Keratinocyte (primary cell): ENCODE measurements around the gene CRB2. TPM values are rescaled to one million over a fixed set of nuclear protein-coding genes. Genes with fewer than 3 reads are reported as not detected.

Experiments
- DNase-seq: peaks from one replicate; pipeline ENCODE4 v3.0.0-alpha.2; 2011; ENCODE audit warnings: low read depth, missing footprints, low spot score
- FAIRE-seq: peaks from 2 replicates; lab custom pipeline; 2011; peaks lifted over from hg19 to GRCh38; lab: Jason Lieb, UNC
- H2AFZ ChIP-seq: 2 replicates; pipeline ENCODE4 v1.6.0; 2012; ENCODE audit warnings: low read length, control low read depth, inconsistent platforms; ENCODE audit not compliant: control insufficient read depth
- H3K27ac ChIP-seq: 2 replicates; pipeline ENCODE4 v1.5.1; 2011; ENCODE audit warnings: low read length; ENCODE audit not compliant: control insufficient read depth, insufficient read depth
- H3K27me3 ChIP-seq: 3 replicates; pipeline ENCODE4 v1.6.0; 2011; ENCODE audit warnings: low read length; ENCODE audit not compliant: control insufficient read depth, insufficient read depth; ENCODE audit errors: extremely low read depth
- H3K36me3 ChIP-seq, 2 experiments: 2 replicates in 1 of 2; 3 replicates in 1 of 2; pipeline ENCODE4 v1.5.1; 2011; ENCODE audit warnings: low read length in 2 of 2, mild to moderate bottlenecking in 1 of 2; ENCODE audit not compliant: control insufficient read depth in 2 of 2, insufficient read depth in 2 of 2; ENCODE audit errors: extremely low read depth in 1 of 2
- H3K4me1 ChIP-seq: 3 replicates; pipeline ENCODE4 v1.5.1; 2011; ENCODE audit warnings: low read length; ENCODE audit not compliant: control insufficient read depth, insufficient read depth; ENCODE audit errors: extremely low read depth
- H3K4me2 ChIP-seq: 3 replicates; pipeline ENCODE4 v1.6.0; 2011; ENCODE audit warnings: low read depth, low read length; ENCODE audit not compliant: control insufficient read depth, insufficient read depth; ENCODE audit errors: extremely low read depth
- H3K4me3 ChIP-seq, 3 experiments: fragments of 200-600 bp in 1 of 3; sonication (generic) in 1 of 3; 2 replicates in 2 of 3; 3 replicates in 1 of 3; pipeline ENCODE4 v1.5.1; 2011 to 2016; ENCODE audit warnings: low read length in 3 of 3, mild to moderate bottlenecking in 3 of 3, control low read depth in 2 of 3, inconsistent platforms in 1 of 3, low read depth in 1 of 3, mixed read lengths in 1 of 3, mixed run types in 1 of 3, moderate library complexity in 1 of 3; ENCODE audit not compliant: control insufficient read depth in 2 of 3, insufficient read depth in 2 of 3; ENCODE audit errors: extremely low read depth in 1 of 3
- H3K79me2 ChIP-seq: 2 replicates; pipeline ENCODE4 v1.6.0; 2012; ENCODE audit warnings: low read length; ENCODE audit not compliant: control insufficient read depth, insufficient read depth
- H3K9ac ChIP-seq: 3 replicates; pipeline ENCODE4 v1.6.0; 2011; ENCODE audit warnings: low read length; ENCODE audit not compliant: control insufficient read depth, insufficient read depth; ENCODE audit errors: extremely low read depth
- H3K9me1 ChIP-seq: 3 replicates; pipeline ENCODE4 v1.6.0; 2011; ENCODE audit warnings: low read length; ENCODE audit not compliant: control insufficient read depth, insufficient read depth; ENCODE audit errors: extremely low read depth
- H3K9me3 ChIP-seq: 2 replicates; pipeline ENCODE4 v1.5.1; 2012; ENCODE audit warnings: low read depth, low read length; ENCODE audit not compliant: control insufficient read depth
- H4K20me1 ChIP-seq: 3 replicates; pipeline ENCODE4 v1.6.0; 2011; ENCODE audit warnings: low read length; ENCODE audit not compliant: control insufficient read depth, insufficient read depth; ENCODE audit errors: extremely low read depth
- EZH2 ChIP-seq: IDR thresholded peaks from one replicate; pipeline ENCODE4 v1.6.1; 2012; ENCODE audit warnings: inconsistent platforms, mild to moderate bottlenecking, low read length, moderate library complexity
- dilution Hi-C: fragments of 300-500 bp; cut with MboI; formaldehyde crosslinking; loops from one replicate; pipeline ENCODE4 v1.7.0; 2020; ENCODE audit warnings: low sequenced_read_pairs; ENCODE audit not compliant: extremely low pct_ligation_motif_present
- polyA plus RNA-seq, 5 experiments: library from polyadenylated mRNA; depleted of rRNA in 3 of 5; stranded (reverse) in 3 of 5; stranded (forward) in 1 of 5; unstranded in 1 of 5; fragments of >200 nt; gene quantifications; 1 replicate in 1 of 5; 2 replicates in 3 of 5; 3 replicates in 1 of 5; pipeline versions ENCODE4 v1.2.1 to v1.2.3, GENCODE V29; 2011 to 2012; ENCODE audit warnings: missing spikeins in 2 of 5, low read depth in 1 of 5, low replicate concordance in 1 of 5
- TF ChIP-seq, protein P1 (sequence below), 3 experiments: IDR thresholded peaks in 1 of 3; conservative IDR thresholded peaks in 1 of 3; optimal IDR thresholded peaks in 1 of 3; 2 replicates in 2 of 3; 3 replicates in 1 of 3; pipeline versions ENCODE3 to v1.5.1; 2011; ENCODE audit warnings: low read length in 3 of 3, mild to moderate bottlenecking in 3 of 3, moderate library complexity in 2 of 3, control low read depth in 1 of 3, inconsistent platforms in 1 of 3; ENCODE audit not compliant: insufficient read depth in 2 of 3; ENCODE audit errors: extremely low read depth in 1 of 3

Gene CRB2
- polyA plus RNA-seq, 1 donor (not counting 4 experiments of a cell fraction or from before 2014, with no cell fraction given), result not detected

DNA sequence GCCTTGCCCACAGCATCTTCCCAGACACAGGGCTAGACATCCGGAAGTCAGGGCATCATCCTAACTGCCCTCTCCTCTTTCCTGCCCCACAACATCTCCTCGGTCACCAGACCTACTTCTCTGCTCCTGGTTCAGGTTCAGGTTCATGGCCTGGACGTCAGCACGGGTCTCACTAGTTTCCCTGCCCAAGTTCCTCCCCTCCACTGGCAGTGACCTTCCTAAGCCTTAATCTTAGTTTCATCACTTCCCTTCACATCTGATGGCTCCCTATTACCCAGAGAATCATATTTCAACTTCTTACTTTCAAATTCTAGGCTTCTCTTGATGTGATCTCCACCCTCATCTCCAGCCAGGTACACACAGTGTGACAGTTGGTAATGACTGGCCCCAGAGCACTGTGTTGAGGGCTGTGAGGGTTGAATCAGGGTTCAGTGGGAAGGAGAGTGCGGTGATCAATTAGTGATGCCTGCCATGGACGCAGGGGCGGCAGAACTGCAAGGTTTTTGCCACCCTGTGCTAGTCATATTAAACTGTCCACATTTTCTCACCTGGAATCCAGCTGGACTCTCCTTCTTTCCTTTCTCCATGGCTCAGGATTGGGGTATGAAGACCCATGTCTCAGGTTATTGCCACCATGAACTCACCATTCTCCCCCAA is 34.3 kb upstream of the CRB2 start:
- Histone ChIP-seq H3K9ac (no peak overlapping the region), H3K79me2 (no peaks in the 10 kb centered on the region), H3K9me3 (no peaks in the 10 kb centered on the region), H3K36me3 (no peaks in the 10 kb centered on the region), H3K4me1 (no peaks in the 10 kb centered on the region), H2AFZ (no peak overlapping the region), H3K27ac (no peak overlapping the region), H3K27me3 (peaks cover 22% of the 10 kb centered on the region), H4K20me1 (no peaks in the 10 kb centered on the region), H3K4me2 (no peak overlapping the region), H3K9me1 (no peaks in the 10 kb centered on the region), H3K4me3 (no peak overlapping the region)
- dilution Hi-C loops, result no loop called here
- DNase-seq (no peak), FAIRE-seq (no peak)
- TF ChIP-seq EZH2, result no peak
- TF ChIP-seq, protein P1, sequence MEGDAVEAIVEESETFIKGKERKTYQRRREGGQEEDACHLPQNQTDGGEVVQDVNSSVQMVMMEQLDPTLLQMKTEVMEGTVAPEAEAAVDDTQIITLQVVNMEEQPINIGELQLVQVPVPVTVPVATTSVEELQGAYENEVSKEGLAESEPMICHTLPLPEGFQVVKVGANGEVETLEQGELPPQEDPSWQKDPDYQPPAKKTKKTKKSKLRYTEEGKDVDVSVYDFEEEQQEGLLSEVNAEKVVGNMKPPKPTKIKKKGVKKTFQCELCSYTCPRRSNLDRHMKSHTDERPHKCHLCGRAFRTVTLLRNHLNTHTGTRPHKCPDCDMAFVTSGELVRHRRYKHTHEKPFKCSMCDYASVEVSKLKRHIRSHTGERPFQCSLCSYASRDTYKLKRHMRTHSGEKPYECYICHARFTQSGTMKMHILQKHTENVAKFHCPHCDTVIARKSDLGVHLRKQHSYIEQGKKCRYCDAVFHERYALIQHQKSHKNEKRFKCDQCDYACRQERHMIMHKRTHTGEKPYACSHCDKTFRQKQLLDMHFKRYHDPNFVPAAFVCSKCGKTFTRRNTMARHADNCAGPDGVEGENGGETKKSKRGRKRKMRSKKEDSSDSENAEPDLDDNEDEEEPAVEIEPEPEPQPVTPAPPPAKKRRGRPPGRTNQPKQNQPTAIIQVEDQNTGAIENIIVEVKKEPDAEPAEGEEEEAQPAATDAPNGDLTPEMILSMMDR (optimal IDR thresholded peaks at IDR 0.05 in 1 of 3, IDR thresholded peaks at IDR 0.05 in 1 of 3, conservative IDR thresholded peaks at IDR 0.05 in 1 of 3; ENCODE audit: extremely low read depth in 1 of 3, insufficient read depth in 2 of 3, low read length in 3 of 3), result no peak

DNA sequence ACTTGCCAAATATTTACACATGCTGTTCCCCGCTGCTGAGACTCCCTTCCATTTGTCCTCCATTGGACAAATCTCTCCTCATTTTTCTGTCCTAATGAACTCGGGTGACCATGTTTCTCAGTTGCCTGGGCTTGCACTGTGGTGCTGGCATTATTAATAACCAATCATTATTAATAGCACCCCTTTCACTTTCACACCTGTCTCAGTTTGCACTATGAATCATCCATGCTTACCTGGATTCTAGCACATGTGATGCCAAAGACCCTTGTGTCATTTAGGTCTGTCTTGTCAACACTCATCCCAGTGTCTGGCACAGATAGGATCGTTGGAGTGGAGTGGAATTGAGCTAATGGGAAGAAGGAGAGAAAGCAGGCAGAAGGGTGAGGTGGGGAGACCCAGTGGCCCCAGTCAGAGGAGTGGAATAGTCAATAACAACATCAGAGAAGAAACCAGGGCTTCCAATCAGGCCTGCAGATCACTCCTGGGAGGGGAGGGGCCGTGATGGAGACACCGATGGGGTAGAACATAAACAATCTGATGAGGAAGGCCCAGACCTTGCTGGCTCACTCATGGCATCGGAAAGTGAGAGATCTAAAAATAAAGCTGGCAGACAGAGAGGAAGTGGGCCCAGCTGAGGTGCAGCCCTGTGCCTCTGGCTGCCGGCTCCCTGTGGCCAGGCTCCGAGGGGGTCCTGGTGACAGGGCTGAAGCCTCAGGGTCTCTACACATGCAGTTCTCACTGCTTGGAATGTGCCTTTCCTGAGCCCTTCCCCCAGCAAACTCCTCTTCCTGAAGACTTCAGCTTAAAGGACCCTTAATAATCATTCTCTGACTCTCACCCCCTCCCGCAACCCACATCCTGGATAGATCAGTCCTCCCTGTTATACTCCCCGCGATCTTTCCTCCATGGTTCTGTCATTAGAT is 33.5 kb upstream of the CRB2 start:
- Histone ChIP-seq H3K9ac (no peak overlapping the region), H3K9me3 (no peaks in the 10 kb centered on the region), H3K4me3 (no peak overlapping the region), H3K4me2 (no peak overlapping the region), H3K9me1 (no peaks in the 10 kb centered on the region), H3K27me3 (peaks cover 22% of the 10 kb centered on the region), H3K79me2 (no peaks in the 10 kb centered on the region), H2AFZ (no peak overlapping the region), H4K20me1 (no peaks in the 10 kb centered on the region), H3K36me3 (no peaks in the 10 kb centered on the region), H3K27ac (no peak overlapping the region), H3K4me1 (no peaks in the 10 kb centered on the region)
- DNase-seq (no peak), FAIRE-seq (no peak)
- no peak for TF ChIP-seq EZH2
- TF ChIP-seq, protein P1 (optimal IDR thresholded peaks at IDR 0.05 in 1 of 3, IDR thresholded peaks at IDR 0.05 in 1 of 3, conservative IDR thresholded peaks at IDR 0.05 in 1 of 3; ENCODE audit: extremely low read depth in 1 of 3, insufficient read depth in 2 of 3, low read length in 3 of 3), result no peak
- dilution Hi-C loops, result no loop called here
